ENCODE results near the gene NDUFA11.
"Not testable (repeated sequence)": the region's sequence is repeated elsewhere in the genome, so short reads cannot be mapped to it uniquely, and the experiment has no call there.

The NDUFA11 gene

DNA sequence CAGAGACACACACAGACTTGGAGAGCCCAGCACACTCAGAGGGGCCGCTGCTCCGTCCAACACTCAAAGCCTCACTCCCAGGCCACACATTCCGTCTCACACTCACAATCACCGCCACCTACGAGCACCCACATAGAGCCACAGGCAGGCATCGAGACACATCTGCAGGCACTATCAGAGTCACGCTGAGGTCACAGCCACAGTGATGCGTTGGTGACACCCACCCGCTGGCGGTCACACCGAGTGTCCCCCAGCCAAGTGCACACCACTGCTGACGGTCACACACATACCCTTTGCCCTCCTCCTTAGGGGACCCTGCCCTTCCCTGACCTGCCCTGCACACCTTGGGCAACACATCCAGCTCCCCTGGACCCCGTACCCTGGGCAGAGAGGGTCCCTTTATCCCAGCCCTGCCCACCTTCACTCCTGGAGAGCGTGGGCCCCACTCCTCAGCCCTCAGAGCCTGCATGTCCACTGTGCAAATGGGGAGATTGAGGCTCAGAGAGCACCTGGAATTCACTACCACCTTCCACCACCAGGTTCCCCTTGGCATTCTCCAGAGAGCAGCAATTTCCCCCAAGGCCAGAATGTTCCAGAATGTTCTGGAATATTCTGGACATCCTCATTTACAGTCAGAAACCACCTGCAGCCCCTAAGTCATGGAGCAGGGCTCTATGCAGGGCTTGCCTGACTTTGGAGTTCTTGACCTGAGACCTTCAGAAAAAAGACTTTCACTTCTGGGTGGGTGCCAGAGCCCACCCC is 38.7 kb downstream of the NDUFA11 start:
- Histone ChIP-seq H3K4me3 (ENCODE audit: low read depth in 1 of 5, low read length in 5 of 5) (no peak overlapping the region), H3K9ac (ENCODE audit: low read length in 5 of 5) (no peak overlapping the region), H3K4me1 (ENCODE audit: control insufficient read depth in 5 of 5, insufficient read depth in 5 of 5, low read length in 5 of 5) (no peaks in the 10 kb centered on the region), H3K36me3 (ENCODE audit: control insufficient read depth in 5 of 5, insufficient read depth in 5 of 5, low read length in 5 of 5) (no peaks in the 10 kb centered on the region), H3K27me3 (ENCODE audit: control insufficient read depth in 5 of 5, insufficient read depth in 4 of 5, low read length in 5 of 5) (peaks cover 5 to 10% (median 6%) of the 10 kb centered on the region in 5 donors), H3K9me3 (ENCODE audit: control insufficient read depth in 5 of 5, low read length in 5 of 5) (no peaks in the 10 kb centered on the region), H3K27ac (ENCODE audit: low read depth, low read length) (no peak overlapping the region)

GRCh38 chr19:5864013-5864720 is 39.4 kb downstream of the NDUFA11 start:
- Histone ChIP-seq H3K4me1 (ENCODE audit: control insufficient read depth in 5 of 5, insufficient read depth in 5 of 5, low read length in 5 of 5) (no peaks in the 10 kb centered on the region), H3K9ac (ENCODE audit: low read length in 5 of 5) (no peak overlapping the region), H3K27me3 (ENCODE audit: control insufficient read depth in 5 of 5, insufficient read depth in 4 of 5, low read length in 5 of 5) (peaks cover 5 to 12% (median 6%) of the 10 kb centered on the region in 5 donors), H3K9me3 (ENCODE audit: control insufficient read depth in 5 of 5, low read length in 5 of 5) (no peaks in the 10 kb centered on the region), H3K4me3 (ENCODE audit: low read depth in 1 of 5, low read length in 5 of 5) (no peak overlapping the region), H3K36me3 (ENCODE audit: control insufficient read depth in 5 of 5, insufficient read depth in 5 of 5, low read length in 5 of 5) (no peaks in the 10 kb centered on the region), H3K27ac (ENCODE audit: low read depth, low read length) (no peak overlapping the region)

- Histone ChIP-seq H3K9me3 (ENCODE audit: control insufficient read depth in 5 of 5, low read length in 5 of 5) (no peaks in the 10 kb centered on the region), H3K36me3 (ENCODE audit: control insufficient read depth in 5 of 5, insufficient read depth in 5 of 5, low read length in 5 of 5) (no peaks in the 10 kb centered on the region), H3K9ac (ENCODE audit: low read length in 5 of 5) (no peak overlapping the region), H3K4me1 (ENCODE audit: control insufficient read depth in 5 of 5, insufficient read depth in 5 of 5, low read length in 5 of 5) (no peaks in the 10 kb centered on the region), H3K4me3 (ENCODE audit: low read depth in 1 of 5, low read length in 5 of 5) (no peak overlapping the region), H3K27ac (ENCODE audit: low read depth, low read length) (no peak overlapping the region), H3K27me3 (ENCODE audit: control insufficient read depth in 5 of 5, insufficient read depth in 4 of 5, low read length in 5 of 5) (peaks cover 5 to 12% (median 6%) of the 10 kb centered on the region in 5 donors)
Measured at GRCh38 chr19:5863030-5863665, 40.4 kb downstream of the NDUFA11 start.

- no peak overlapping the region for H3K4me3 ChIP-seq (ENCODE audit: low read depth in 1 of 5, low read length in 5 of 5)
- no peaks in the 10 kb centered on the region for H3K36me3 ChIP-seq (ENCODE audit: control insufficient read depth in 5 of 5, insufficient read depth in 5 of 5, low read length in 5 of 5)
- no peaks in the 10 kb centered on the region for H3K4me1 ChIP-seq (ENCODE audit: control insufficient read depth in 5 of 5, insufficient read depth in 5 of 5, low read length in 5 of 5)
- no peak overlapping the region for H3K27ac ChIP-seq (ENCODE audit: low read depth, low read length)
- H3K9ac ChIP-seq (ENCODE audit: low read length in 5 of 5): no peak overlapping the region
- peaks cover 0 to 9% (median 8%) of the 10 kb centered on the region in 5 donors for H3K27me3 ChIP-seq (ENCODE audit: control insufficient read depth in 5 of 5, insufficient read depth in 4 of 5, low read length in 5 of 5)
- H3K9me3 ChIP-seq (ENCODE audit: control insufficient read depth in 5 of 5, low read length in 5 of 5): no peaks in the 10 kb centered on the region
Measured at GRCh38 chr19:5857203-5858081, 46.1 kb downstream of the NDUFA11 start.

DNA sequence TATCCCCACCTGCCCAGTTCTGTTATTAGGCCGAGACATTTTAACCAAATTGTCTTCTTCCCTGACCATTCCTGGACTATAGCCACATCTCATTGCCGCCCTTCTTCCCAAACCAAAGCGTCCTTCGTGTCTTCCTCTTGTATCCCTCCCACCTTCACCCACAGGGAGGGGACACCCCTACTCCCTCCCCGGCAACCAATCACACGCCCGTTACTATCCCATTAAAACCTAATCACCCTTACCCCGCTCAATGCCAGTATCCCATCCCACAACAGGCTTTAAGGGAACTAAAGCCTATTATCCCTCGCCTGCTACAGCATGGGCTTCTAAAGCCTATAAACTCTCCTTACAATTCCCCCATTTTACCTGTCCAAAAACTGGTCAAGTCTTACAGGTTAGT is 48.4 kb downstream of the NDUFA11 start:
- not testable (repeated sequence) for H3K4me1 ChIP-seq (ENCODE audit: control insufficient read depth in 5 of 5, insufficient read depth in 5 of 5, low read length in 5 of 5); H3K9ac ChIP-seq (ENCODE audit: low read length in 5 of 5); H3K27me3 ChIP-seq (ENCODE audit: control insufficient read depth in 5 of 5, insufficient read depth in 4 of 5, low read length in 5 of 5); H3K27ac ChIP-seq (ENCODE audit: low read depth, low read length); H3K9me3 ChIP-seq (ENCODE audit: control insufficient read depth in 5 of 5, low read length in 5 of 5); H3K36me3 ChIP-seq (ENCODE audit: control insufficient read depth in 5 of 5, insufficient read depth in 5 of 5, low read length in 5 of 5); H3K4me3 ChIP-seq (ENCODE audit: low read depth in 1 of 5, low read length in 5 of 5)

GRCh38 chr19:5854121-5854520 is 49.5 kb downstream of the NDUFA11 start:
- H3K4me1 ChIP-seq (ENCODE audit: control insufficient read depth in 5 of 5, insufficient read depth in 5 of 5, low read length in 5 of 5); H3K27ac ChIP-seq (ENCODE audit: low read depth, low read length); H3K9me3 ChIP-seq (ENCODE audit: control insufficient read depth in 5 of 5, low read length in 5 of 5); H3K4me3 ChIP-seq (ENCODE audit: low read depth in 1 of 5, low read length in 5 of 5); H3K36me3 ChIP-seq (ENCODE audit: control insufficient read depth in 5 of 5, insufficient read depth in 5 of 5, low read length in 5 of 5); H3K9ac ChIP-seq (ENCODE audit: low read length in 5 of 5); H3K27me3 ChIP-seq (ENCODE audit: control insufficient read depth in 5 of 5, insufficient read depth in 4 of 5, low read length in 5 of 5): not testable (repeated sequence)

DNA sequence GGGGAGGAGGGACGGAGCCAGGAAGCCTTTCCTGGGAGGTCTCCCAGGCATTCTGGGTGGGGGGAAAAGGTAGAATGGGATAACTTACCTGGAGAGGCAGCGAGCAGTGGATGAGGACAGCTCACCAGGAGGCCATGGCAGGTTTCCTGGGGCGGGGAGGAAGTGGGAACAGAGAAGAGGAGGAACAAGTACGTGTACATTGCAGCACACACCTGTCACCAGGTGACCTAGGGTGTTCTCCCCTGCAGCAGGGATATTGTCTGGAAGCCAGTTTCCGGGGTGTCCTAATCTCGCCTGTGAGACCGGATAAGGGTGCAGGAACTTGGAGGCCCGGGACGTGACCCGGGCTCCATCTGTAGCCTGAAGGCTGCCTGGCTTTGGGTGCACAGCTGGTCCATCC is 52.3 kb downstream of the NDUFA11 start, which contains the start of gene FUT3:
Gene FUT3 (minus strand): TSS at position 148 of the 400 bp plus-strand sequence.
- H3K4me1 ChIP-seq (ENCODE audit: control insufficient read depth in 5 of 5, insufficient read depth in 5 of 5, low read length in 5 of 5): peaks cover 0 to 4% (median 0%) of the 10 kb centered on the region in 5 donors
- H3K27ac ChIP-seq (ENCODE audit: low read depth, low read length): no peak within 1 kb of the TSS
- H3K27me3 ChIP-seq (ENCODE audit: control insufficient read depth in 5 of 5, insufficient read depth in 4 of 5, low read length in 5 of 5): peaks cover 0 to 6% (median 2%) of the 10 kb centered on the region in 5 donors
- no peaks in the 10 kb centered on the region for H3K9me3 ChIP-seq (ENCODE audit: control insufficient read depth in 5 of 5, low read length in 5 of 5)
- no peak within 1 kb of the TSS for H3K9ac ChIP-seq (ENCODE audit: low read length in 5 of 5)
- H3K4me3 ChIP-seq (ENCODE audit: low read depth in 1 of 5, low read length in 5 of 5): no peak within 1 kb of the TSS
- H3K36me3 ChIP-seq (ENCODE audit: control insufficient read depth in 5 of 5, insufficient read depth in 5 of 5, low read length in 5 of 5): no peaks in the 10 kb centered on the region

DNA sequence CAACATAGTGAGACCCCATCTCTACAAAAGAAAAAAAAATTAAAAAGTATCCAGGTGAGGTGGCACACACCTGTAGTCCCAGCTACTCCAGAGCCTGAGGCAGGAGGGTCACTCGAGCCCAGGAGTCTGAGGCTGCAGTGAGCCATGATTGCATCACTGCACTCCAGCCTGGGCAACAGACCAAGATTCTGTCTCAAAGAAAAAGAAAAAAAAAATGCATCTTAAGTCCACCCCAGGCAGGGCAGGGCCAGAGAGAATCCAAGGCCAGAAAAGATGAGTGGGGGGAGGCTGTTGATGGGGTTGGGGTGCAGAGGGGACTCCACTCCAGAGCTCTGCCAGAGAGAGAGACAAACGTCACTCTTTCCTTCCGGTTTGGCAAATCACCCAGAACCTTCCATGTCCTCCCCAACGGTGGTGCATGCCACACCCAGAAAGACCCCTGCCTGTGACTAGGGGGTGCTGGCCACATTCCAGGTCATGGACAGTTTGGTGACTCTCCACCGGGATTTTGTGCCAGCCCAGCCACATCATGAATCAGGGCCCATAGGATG is 52.8 kb downstream of the NDUFA11 start:
- Histone ChIP-seq H3K36me3 (ENCODE audit: control insufficient read depth in 5 of 5, insufficient read depth in 5 of 5, low read length in 5 of 5) (no peaks in the 10 kb centered on the region), H3K27me3 (ENCODE audit: control insufficient read depth in 5 of 5, insufficient read depth in 4 of 5, low read length in 5 of 5) (peaks cover 0 to 6% (median 0%) of the 10 kb centered on the region in 5 donors), H3K9ac (ENCODE audit: low read length in 5 of 5) (no peak overlapping the region), H3K4me3 (ENCODE audit: low read depth in 1 of 5, low read length in 5 of 5) (no peak overlapping the region), H3K9me3 (ENCODE audit: control insufficient read depth in 5 of 5, low read length in 5 of 5) (no peaks in the 10 kb centered on the region), H3K4me1 (ENCODE audit: control insufficient read depth in 5 of 5, insufficient read depth in 5 of 5, low read length in 5 of 5) (peaks cover 0 to 4% (median 0%) of the 10 kb centered on the region in 5 donors), H3K27ac (ENCODE audit: low read depth, low read length) (no peak overlapping the region)

- Histone ChIP-seq H3K9ac (ENCODE audit: low read length in 5 of 5) (no peak overlapping the region), H3K9me3 (ENCODE audit: control insufficient read depth in 5 of 5, low read length in 5 of 5) (no peaks in the 10 kb centered on the region), H3K4me1 (ENCODE audit: control insufficient read depth in 5 of 5, insufficient read depth in 5 of 5, low read length in 5 of 5) (peaks cover 0 to 4% (median 0%) of the 10 kb centered on the region in 5 donors), H3K27ac (ENCODE audit: low read depth, low read length) (no peak overlapping the region), H3K4me3 (ENCODE audit: low read depth in 1 of 5, low read length in 5 of 5) (no peak overlapping the region), H3K36me3 (ENCODE audit: control insufficient read depth in 5 of 5, insufficient read depth in 5 of 5, low read length in 5 of 5) (no peaks in the 10 kb centered on the region), H3K27me3 (ENCODE audit: control insufficient read depth in 5 of 5, insufficient read depth in 4 of 5, low read length in 5 of 5) (peaks cover 0 to 4% (median 0%) of the 10 kb centered on the region in 5 donors)
Measured at GRCh38 chr19:5850189-5850588, 53.4 kb downstream of the NDUFA11 start.

Measured in subcutaneous abdominal adipose tissue (tissue), 5 donors.